T-cell (primary cell): ENCODE measurements around the gene POC1B. TPM values are rescaled to one million over a fixed set of nuclear protein-coding genes. Genes with fewer than 3 reads are reported as not detected.
A peak's percentile ranks its signal among the peaks of the same experiment; 100 is the strongest.

ENCODE experiments used
- ATAC-seq, 4 experiments: fragments of 200-7000 bp in 3 of 4; fragments of 150-1000 bp in 1 of 4; cut with Tn5 transposase; replicated peaks in 1 of 4; 1 replicate in 3 of 4; 2 replicates in 1 of 4; pipeline ENCODE4 v1.10.0; 2021; ENCODE audit warnings: moderate library complexity in 3 of 4, mild to moderate bottlenecking in 2 of 4, moderate number of reproducible peaks in 1 of 4
- CTCF ChIA-PET, 2 donors: fragments of 300-600 bp; sonication (Branson Sonifier 250); formaldehyde crosslinking; loops; one replicate each; lab custom pipeline; 2022; ENCODE audit warnings: antibody characterized with exemption in 2 of 2; lab: Charles Lee
- POLR2A ChIA-PET, 2 donors: fragments of 300-600 bp; sonication (Branson Sonifier 250); formaldehyde crosslinking; loops; one replicate each; lab custom pipeline; 2022; ENCODE audit warnings: antibody characterized with exemption in 2 of 2; lab: Charles Lee
- DNase-seq, 35 experiments: peaks; one replicate each; pipeline versions ENCODE4 v3.0.0 to v3.0.0-alpha.2; 2013 to 2023
- H3K27ac ChIP-seq: one replicate; pipeline ENCODE4 v1.5.1; 2013; ENCODE audit warnings: low read length
- H3K27me3 ChIP-seq, 2 experiments: replicated peaks in 1 of 2; 1 replicate in 1 of 2; 2 replicates in 1 of 2; pipeline versions ENCODE4 v1.6.1 to v1.7.0; 2013; ENCODE audit warnings: low read length in 1 of 2, mixed read lengths in 1 of 2; ENCODE audit not compliant: control insufficient read depth in 2 of 2, insufficient read depth in 2 of 2; ENCODE audit errors: extremely low read depth in 1 of 2
- H3K36me3 ChIP-seq, 2 donors: 1 replicate in 1 of 2; 2 replicates in 1 of 2; pipeline versions ENCODE4 v1.6.1 to v1.7.0; 2013; ENCODE audit warnings: low read length in 1 of 2; ENCODE audit not compliant: control insufficient read depth in 2 of 2, insufficient read depth in 1 of 2; ENCODE audit errors: extremely low read depth in 1 of 2
- H3K4me1 ChIP-seq, 2 experiments: 1 replicate in 1 of 2; 2 replicates in 1 of 2; pipeline versions ENCODE4 v1.6.1 to v1.7.0; 2013; ENCODE audit warnings: low read length in 2 of 2, mixed read lengths in 1 of 2; ENCODE audit not compliant: insufficient read depth in 2 of 2, control insufficient read depth in 1 of 2; ENCODE audit errors: extremely low read depth in 1 of 2
- H3K4me3 ChIP-seq, 2 donors: 1 replicate in 1 of 2; 2 replicates in 1 of 2; pipeline versions ENCODE4 v1.5.1 to v1.7.0; 2013; ENCODE audit warnings: mild to moderate bottlenecking in 2 of 2, low read length in 1 of 2, moderate library complexity in 1 of 2; ENCODE audit not compliant: control insufficient read depth in 1 of 2; ENCODE audit errors: extremely low read depth in 1 of 2
- H3K9me3 ChIP-seq: 2 replicates; pipeline ENCODE4 v1.7.0; 2013
- H3K27ac Mint-ChIP-seq, 2 donors: one replicate each; pipeline ENCODE4 v1.8.0; 2020 to 2021; ENCODE audit warnings: mild to moderate bottlenecking in 2 of 2, mixed read lengths in 2 of 2
- H3K27me3 Mint-ChIP-seq, 2 donors: one replicate each; pipeline ENCODE4 v1.8.0; 2021 to 2022; ENCODE audit warnings: mixed read lengths in 2 of 2
- H3K36me3 Mint-ChIP-seq: one replicate; pipeline ENCODE4 v1.8.0; 2021; ENCODE audit warnings: mixed read lengths
- H3K4me1 Mint-ChIP-seq, 3 donors: one replicate each; pipeline ENCODE4 v1.8.0; 2020 to 2022; ENCODE audit warnings: mixed read lengths in 3 of 3, mild to moderate bottlenecking in 1 of 3
- H3K4me3 Mint-ChIP-seq, 3 donors: one replicate each; pipeline ENCODE4 v1.8.0; 2020 to 2022; ENCODE audit warnings: mild to moderate bottlenecking in 3 of 3, mixed read lengths in 3 of 3, moderate library complexity in 3 of 3
- H3K9me3 Mint-ChIP-seq, 3 donors: one replicate each; pipeline ENCODE4 v1.8.0; 2020 to 2022; ENCODE audit warnings: mixed read lengths in 3 of 3
- whole genome bisulfite sequencing: methylation state at CpG from one replicate; pipeline ENCODE4 v1.1.5; 2013; ENCODE audit warnings: missing lambda C conversion rate; ENCODE audit not compliant: insufficient coverage; 5-methylcytosine and 5-hydroxymethylcytosine counted together
- total RNA-seq, 35 experiments: library from RNA in 6 of 35; stranded (reverse) in 6 of 35; fragments of 120-200 nt in 1 of 35; gene quantifications; one replicate each; pipeline versions ENCODE4 v1.2.1 to v1.2.4 and lab custom pipeline; 2013 to 2026

The POC1B gene
- total RNA-seq, 5 donors from 2014 or later (not counting 1 experiment from before 2014, with no cell fraction given) = 17.2 to 25.5 (median 18.9) TPM

GRCh38 chr12:89484470-89484869, 41.4 kb downstream of the POC1B start:
- Mint-ChIP-seq H3K27ac (no peak overlapping the region), H3K4me1 (peaks cover 1 to 5% (median 2%) of the 10 kb centered on the region in 3 donors), H3K4me3 (no peak overlapping the region), H3K27me3 (no peaks in the 10 kb centered on the region), H3K9me3 (no peaks in the 10 kb centered on the region), H3K36me3 (peaks cover 52% of the 10 kb centered on the region)
- WGBS = no CpG with 5 or more reads among the region's 1 CpG
- no peaks in the 10 kb centered on the region for H3K9me3 ChIP-seq
- ATAC-seq (no peak), DNase-seq (no peak)
- no peaks in the 10 kb centered on the region for H3K27me3 ChIP-seq
- ChIA-PET CTCF (no interaction called here), POLR2A (no interaction called here)
- H3K36me3 ChIP-seq = peaks cover 3 to 36% of the 10 kb centered on the region in 2 donors
- H3K27ac ChIP-seq = no peak overlapping the region
- no peaks in the 10 kb centered on the region for H3K4me1 ChIP-seq
- H3K4me3 ChIP-seq = no peak overlapping the region

- H3K36me3 Mint-ChIP-seq = peaks cover 35% of the 10 kb centered on the region
- no peak overlapping the region for H3K27ac ChIP-seq
- CTCF ChIA-PET = interaction anchor here in 1 of 2 donors (0.6 kb wide), 1 partner anchor 66 kb away, joined by 3 read pairs; no protein-coding TSS in a partner anchor
- peaks cover 0 to 15% of the 10 kb centered on the region in 2 donors for H3K36me3 ChIP-seq
- H3K27me3 ChIP-seq = no peaks in the 10 kb centered on the region
- no peaks in the 10 kb centered on the region for H3K9me3 ChIP-seq
- H3K4me1 ChIP-seq = peaks cover 0 to 12% of the 10 kb centered on the region in 2 experiments
- no peaks in the 10 kb centered on the region for H3K9me3 Mint-ChIP-seq
- no peak overlapping the region for H3K27ac Mint-ChIP-seq
- H3K4me3 ChIP-seq = no peak overlapping the region
- ATAC-seq (no peak), DNase-seq (no peak)
- POLR2A ChIA-PET = no interaction called here
- peaks cover 4 to 18% (median 12%) of the 10 kb centered on the region in 3 donors for H3K4me1 Mint-ChIP-seq
- WGBS = 100% methylated on average over 1 of the region's 2 CpGs
- no peak overlapping the region for H3K4me3 Mint-ChIP-seq
- no peaks in the 10 kb centered on the region for H3K27me3 Mint-ChIP-seq
Observed at GRCh38 chr12:89481213-89481914, 44.5 kb downstream of the POC1B start.

GRCh38 chr12:89479982-89480381, 45.9 kb downstream of the POC1B start:
- H3K4me3 ChIP-seq = no peak overlapping the region
- Mint-ChIP-seq H3K27ac (no peak overlapping the region), H3K4me1 (peaks cover 0 to 23% (median 14%) of the 10 kb centered on the region in 3 donors), H3K9me3 (no peaks in the 10 kb centered on the region), H3K27me3 (no peaks in the 10 kb centered on the region), H3K4me3 (no peak overlapping the region), H3K36me3 (peaks cover 21% of the 10 kb centered on the region)
- H3K9me3 ChIP-seq = no peaks in the 10 kb centered on the region
- CTCF ChIA-PET = interaction anchor here in 1 of 2 donors (0.7 kb wide), 1 partner anchor 9 kb away, joined by 4 read pairs; no protein-coding TSS in a partner anchor
- DNase-seq (no peak), ATAC-seq (no peak)
- no peak overlapping the region for H3K27ac ChIP-seq
- no CpG with 5 or more reads among the region's 3 CpGs for WGBS
- H3K4me1 ChIP-seq = peaks cover 0 to 12% of the 10 kb centered on the region in 2 experiments
- POLR2A ChIA-PET = no interaction called here
- H3K36me3 ChIP-seq = peaks cover 0 to 3% of the 10 kb centered on the region in 2 donors
- H3K27me3 ChIP-seq = no peaks in the 10 kb centered on the region

GRCh38 chr12:89477633-89478279, 48.1 kb downstream of the POC1B start:
- H3K9me3 Mint-ChIP-seq = no peaks in the 10 kb centered on the region
- Histone ChIP-seq H3K27me3 (no peaks in the 10 kb centered on the region), H3K36me3 (no peaks in the 10 kb centered on the region), H3K4me3 (no peak overlapping the region), H3K9me3 (no peaks in the 10 kb centered on the region), H3K27ac (peak overlapping the region; percentile 32), H3K4me1 (peaks cover 0 to 12% of the 10 kb centered on the region in 2 experiments)
- peak overlapping the region in 1 of 3 donors; percentile 10 for H3K4me3 Mint-ChIP-seq
- H3K27me3 Mint-ChIP-seq = no peaks in the 10 kb centered on the region
- ChIA-PET CTCF (interaction anchor here in 1 of 2 donors (1.0 kb wide), 1 partner anchor 427 kb away, joined by 3 read pairs; no protein-coding TSS in a partner anchor), POLR2A (interaction anchor here (0.6 to 0.7 kb wide), 2 partner anchors 10 to 53 kb away, joined by 3 read pairs; no protein-coding TSS in a partner anchor)
- ATAC-seq = peak in 1 of 4 experiments; percentile 44
- peaks cover 0 to 31% (median 20%) of the 10 kb centered on the region in 3 donors for H3K4me1 Mint-ChIP-seq
- WGBS = no CpG with 5 or more reads among the region's 8 CpGs
- H3K27ac Mint-ChIP-seq = peak overlapping the region; percentile 56 to 70
- H3K36me3 Mint-ChIP-seq = peaks cover 9% of the 10 kb centered on the region
- no peak for DNase-seq

- ATAC-seq (no peak), DNase-seq (no peak)
- 80% methylated on average over 1 of the region's 4 CpGs for WGBS
- H3K4me1 ChIP-seq = peaks cover 0 to 12% of the 10 kb centered on the region in 2 experiments
- ChIA-PET CTCF (no interaction called here), POLR2A (interaction anchor here in 1 of 2 donors (0.7 kb wide), 1 partner anchor 11 kb away, joined by 3 read pairs; no protein-coding TSS in a partner anchor)
- no peak overlapping the region for H3K4me3 ChIP-seq
- H3K4me1 Mint-ChIP-seq = peaks cover 0 to 37% (median 25%) of the 10 kb centered on the region in 3 donors
- H3K27ac Mint-ChIP-seq = peak overlapping the region; percentile 56 to 70
- H3K4me3 Mint-ChIP-seq = no peak overlapping the region
- no peaks in the 10 kb centered on the region for H3K9me3 ChIP-seq
- H3K9me3 Mint-ChIP-seq = no peaks in the 10 kb centered on the region
- H3K27ac ChIP-seq = peak overlapping the region; percentile 32
- H3K27me3 Mint-ChIP-seq = no peaks in the 10 kb centered on the region
- peaks cover 3% of the 10 kb centered on the region for H3K36me3 Mint-ChIP-seq
- H3K27me3 ChIP-seq = no peaks in the 10 kb centered on the region
- no peaks in the 10 kb centered on the region for H3K36me3 ChIP-seq
Observed at GRCh38 chr12:89476904-89477595, 48.8 kb downstream of the POC1B start.

GRCh38 chr12:89476232-89476631, 49.6 kb downstream of the POC1B start:
- Mint-ChIP-seq H3K9me3 (no peaks in the 10 kb centered on the region), H3K36me3 (no peaks in the 10 kb centered on the region), H3K4me3 (no peak overlapping the region), H3K4me1 (peaks cover 0 to 41% (median 28%) of the 10 kb centered on the region in 3 donors), H3K27me3 (no peaks in the 10 kb centered on the region), H3K27ac (no peak overlapping the region)
- POLR2A ChIA-PET = no interaction called here
- Histone ChIP-seq H3K36me3 (peaks cover 0 to 1% of the 10 kb centered on the region in 2 donors), H3K27me3 (no peaks in the 10 kb centered on the region), H3K4me1 (peaks cover 0 to 12% of the 10 kb centered on the region in 2 experiments), H3K4me3 (no peak overlapping the region), H3K9me3 (no peaks in the 10 kb centered on the region), H3K27ac (no peak overlapping the region)
- 100% methylated on average over 1 of the region's 3 CpGs for WGBS
- CTCF ChIA-PET = no interaction called here
- ATAC-seq (no peak), DNase-seq (no peak)
